ENCODE measurements around the gene AP1B1. TPM values are rescaled to one million over a fixed set of nuclear protein-coding genes. Genes with fewer than 3 reads are reported as not detected.

Gene AP1B1
- total RNA-seq, 4 donors from 2014 or later: 63.5 to 144 (median 95.4) TPM

- Histone ChIP-seq H3K27me3 (no peaks in the 10 kb centered on the region), H3K4me1 (peaks cover 0 to 5% (median 0%) of the 10 kb centered on the region in 3 donors), H3K27ac (no peak overlapping the region), H3K9me3 (no peaks in the 10 kb centered on the region), H3K4me3 (no peak overlapping the region), H3K36me3 (peaks cover 65 to 100% (median 77%) of the 10 kb centered on the region in 3 donors)
- DNase-seq: no peak
- no peak for TF ChIP-seq CTCF (IDR thresholded peaks at IDR 0.05)
- no peak for TF ChIP-seq POLR2A (IDR thresholded peaks at IDR 0.05)
- intact Hi-C loops (cut with DNase I): no loop called here
- 94 to 100% methylated on average over 1 to 9 of the region's 9 CpGs for WGBS, 2 donors
These were observed 36.5 kb downstream of the AP1B1 start for GRCh38 chr22:29351891-29352290.

GRCh38 chr22:29351042-29351441, 37.3 kb downstream of the AP1B1 start:
- peaks cover 65 to 100% (median 74%) of the 10 kb centered on the region in 3 donors for H3K36me3 ChIP-seq
- H3K9me3 ChIP-seq: no peaks in the 10 kb centered on the region
- intact Hi-C loops (cut with DNase I): no loop called here
- peaks cover 0 to 13% (median 0%) of the 10 kb centered on the region in 3 donors for H3K4me1 ChIP-seq
- no peak overlapping the region for H3K4me3 ChIP-seq
- TF ChIP-seq CTCF (IDR thresholded peaks at IDR 0.05) (no peak), POLR2A (IDR thresholded peaks at IDR 0.05) (no peak)
- WGBS, 2 donors: 95 to 100% methylated on average over 4 to 6 of the region's 6 CpGs
- no peak overlapping the region for H3K27ac ChIP-seq
- no peak for DNase-seq
- no peaks in the 10 kb centered on the region for H3K27me3 ChIP-seq

GRCh38 chr22:29348956-29349355, 39.4 kb downstream of the AP1B1 start:
- H3K27ac ChIP-seq: no peak overlapping the region
- 83% methylated on average over 11 to 14 of the region's 18 CpGs for WGBS, 2 donors
- intact Hi-C loops (cut with DNase I): no loop called here
- peaks cover 60 to 100% (median 63%) of the 10 kb centered on the region in 3 donors for H3K36me3 ChIP-seq
- TF ChIP-seq CTCF (IDR thresholded peaks at IDR 0.05) (no peak), POLR2A (IDR thresholded peaks at IDR 0.05) (no peak)
- H3K9me3 ChIP-seq: no peaks in the 10 kb centered on the region
- no peak overlapping the region for H3K4me3 ChIP-seq
- H3K27me3 ChIP-seq: no peaks in the 10 kb centered on the region
- DNase-seq: no peak
- peaks cover 0 to 23% (median 0%) of the 10 kb centered on the region in 3 donors for H3K4me1 ChIP-seq

GRCh38 chr22:29348041-29348440, 40.3 kb downstream of the AP1B1 start:
- intact Hi-C loops (cut with DNase I): no loop called here
- DNase-seq: no peak

GRCh38 chr22:29346659-29347058, 41.7 kb downstream of the AP1B1 start:
- 65 to 74% methylated on average over 4 of the region's 4 CpGs for WGBS, 2 donors

More at GRCh38 chr22:29348041-29348440, 40.3 kb downstream of the AP1B1 start:
- Histone ChIP-seq H3K36me3 (peaks cover 55 to 100% (median 62%) of the 10 kb centered on the region in 3 donors), H3K4me1 (peaks cover 0 to 23% (median 0%) of the 10 kb centered on the region in 3 donors), H3K4me3 (no peak overlapping the region), H3K9me3 (no peaks in the 10 kb centered on the region), H3K27me3 (no peaks in the 10 kb centered on the region), H3K27ac (no peak overlapping the region)
- TF ChIP-seq POLR2A (IDR thresholded peaks at IDR 0.05) (no peak), CTCF (IDR thresholded peaks at IDR 0.05) (no peak)
- 77 to 89% methylated on average over 2 of the region's 2 CpGs for WGBS, 2 donors

More at GRCh38 chr22:29346659-29347058, 41.7 kb downstream of the AP1B1 start:
- H3K27me3 ChIP-seq: no peaks in the 10 kb centered on the region
- intact Hi-C loops (cut with DNase I): no loop called here
- TF ChIP-seq CTCF (IDR thresholded peaks at IDR 0.05): no peak
- TF ChIP-seq POLR2A (IDR thresholded peaks at IDR 0.05): no peak
- peaks cover 54 to 100% (median 67%) of the 10 kb centered on the region in 3 donors for H3K36me3 ChIP-seq
- H3K4me3 ChIP-seq: no peak overlapping the region
- peak overlapping the region in 1 of 4 donors; percentile 12 for H3K27ac ChIP-seq
- DNase-seq: no peak
- peaks cover 0 to 23% (median 0%) of the 10 kb centered on the region in 3 donors for H3K4me1 ChIP-seq
- no peaks in the 10 kb centered on the region for H3K9me3 ChIP-seq

Data from esophagus squamous epithelium (tissue), 5 donors.